CD4-positive, alpha-beta T cell treated with Interleukin-6 for 4 hours (primary cell): ENCODE measurements around the gene ITPRIP.

Experiments used
- DNase-seq: peaks from one replicate; pipeline ENCODE4 v3.0.0-alpha.2; 2020; ENCODE audit warnings: mixed read lengths

The ITPRIP gene

DNA sequence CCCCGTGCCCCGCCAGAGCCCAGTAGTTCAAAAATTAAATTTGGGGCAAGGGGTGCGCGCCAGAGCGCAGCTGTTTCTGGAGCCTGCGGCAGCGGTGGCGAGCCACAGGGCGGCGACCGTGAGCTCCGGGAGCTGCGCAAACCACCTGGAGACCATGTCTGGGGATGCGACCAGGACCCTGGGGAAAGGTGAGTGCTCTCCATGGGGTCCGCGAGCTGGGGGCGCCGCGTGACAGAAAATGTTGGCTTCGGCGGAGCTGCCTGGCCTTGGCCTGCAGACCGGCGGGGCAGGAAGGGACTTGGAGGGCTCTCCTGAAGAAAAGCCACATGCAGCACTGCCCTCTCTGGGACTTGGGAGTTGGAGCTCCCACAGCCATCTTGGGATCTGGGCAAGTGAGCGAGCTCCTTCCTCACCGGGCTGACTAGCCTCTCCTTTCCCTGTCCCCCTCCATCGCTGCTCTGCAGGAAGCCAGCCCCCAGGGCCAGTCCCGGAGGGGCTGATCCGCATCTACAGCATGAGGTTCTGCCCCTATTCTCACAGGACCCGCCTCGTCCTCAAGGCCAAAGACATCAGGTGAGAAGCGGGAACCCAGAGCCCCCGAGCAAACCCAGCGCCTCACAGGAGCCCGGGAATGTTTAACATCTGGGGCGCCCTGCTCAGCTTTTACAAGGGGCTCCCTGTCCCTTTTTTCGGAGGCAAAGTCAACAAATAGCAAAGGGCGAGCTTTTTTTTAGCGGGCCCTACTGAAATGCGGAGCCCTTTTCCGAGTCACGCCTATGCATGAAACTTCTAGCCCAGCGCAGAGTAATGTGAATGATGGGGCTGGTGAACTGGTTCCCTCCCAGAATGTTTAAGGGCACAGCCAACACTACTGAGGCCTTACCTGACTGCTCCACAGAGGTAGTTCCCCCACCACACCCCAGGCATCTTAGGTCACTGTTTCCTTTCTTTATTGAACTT is 63.2 kb downstream of the ITPRIP start:
- DNase-seq, result peak; percentile 66

DNA sequence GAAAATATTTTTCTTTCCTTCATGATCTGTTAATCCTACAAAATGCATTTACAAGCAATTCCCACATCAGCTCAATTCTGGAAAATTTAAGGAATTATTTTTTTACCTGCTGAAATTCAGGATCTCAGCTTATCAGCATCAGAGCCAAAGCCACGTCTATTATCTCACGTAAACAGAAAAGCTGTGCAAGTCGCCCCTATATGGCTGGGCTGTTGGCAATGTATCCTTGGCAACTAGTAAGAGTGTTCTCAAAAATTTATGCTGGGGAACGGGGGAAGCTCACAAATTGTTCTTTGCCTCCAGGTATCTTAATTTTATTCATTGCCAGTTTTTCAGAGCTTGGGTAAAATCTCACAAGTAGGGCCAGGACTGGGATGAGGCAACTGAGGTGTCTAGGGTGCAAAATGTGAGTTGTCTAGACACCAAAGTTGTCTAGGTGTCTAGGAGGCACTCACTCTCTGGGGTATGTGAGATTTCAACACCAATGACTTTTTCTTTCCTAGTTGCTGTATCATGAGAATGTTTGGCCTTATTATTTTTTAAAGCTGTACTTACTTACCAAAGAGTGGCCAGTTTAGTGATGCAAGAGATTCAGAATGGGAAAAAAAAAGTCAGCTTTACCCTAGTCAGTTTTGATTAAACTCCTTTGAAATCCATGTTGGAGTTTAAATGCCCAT is 64.2 kb downstream of the ITPRIP start:
- DNase-seq, result no peak

DNA sequence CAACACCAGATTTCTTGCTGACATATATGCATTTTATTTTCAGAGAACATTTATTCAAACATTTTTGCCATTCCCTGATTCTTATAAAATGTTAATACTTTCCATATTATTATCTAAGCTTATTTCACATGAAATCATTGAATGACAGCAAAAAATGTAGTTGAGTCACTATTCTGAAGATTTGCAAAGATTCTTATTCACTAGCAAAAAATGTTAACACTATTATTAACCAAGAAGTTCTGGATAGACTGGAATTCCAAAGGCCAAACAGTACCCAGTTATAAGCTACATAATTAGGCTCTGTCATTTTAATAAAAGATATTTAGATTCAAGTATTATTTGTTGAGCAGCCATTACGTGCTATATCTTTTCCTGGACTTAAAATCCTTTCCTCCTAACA is 65.0 kb downstream of the ITPRIP start:
- no peak for DNase-seq

DNA sequence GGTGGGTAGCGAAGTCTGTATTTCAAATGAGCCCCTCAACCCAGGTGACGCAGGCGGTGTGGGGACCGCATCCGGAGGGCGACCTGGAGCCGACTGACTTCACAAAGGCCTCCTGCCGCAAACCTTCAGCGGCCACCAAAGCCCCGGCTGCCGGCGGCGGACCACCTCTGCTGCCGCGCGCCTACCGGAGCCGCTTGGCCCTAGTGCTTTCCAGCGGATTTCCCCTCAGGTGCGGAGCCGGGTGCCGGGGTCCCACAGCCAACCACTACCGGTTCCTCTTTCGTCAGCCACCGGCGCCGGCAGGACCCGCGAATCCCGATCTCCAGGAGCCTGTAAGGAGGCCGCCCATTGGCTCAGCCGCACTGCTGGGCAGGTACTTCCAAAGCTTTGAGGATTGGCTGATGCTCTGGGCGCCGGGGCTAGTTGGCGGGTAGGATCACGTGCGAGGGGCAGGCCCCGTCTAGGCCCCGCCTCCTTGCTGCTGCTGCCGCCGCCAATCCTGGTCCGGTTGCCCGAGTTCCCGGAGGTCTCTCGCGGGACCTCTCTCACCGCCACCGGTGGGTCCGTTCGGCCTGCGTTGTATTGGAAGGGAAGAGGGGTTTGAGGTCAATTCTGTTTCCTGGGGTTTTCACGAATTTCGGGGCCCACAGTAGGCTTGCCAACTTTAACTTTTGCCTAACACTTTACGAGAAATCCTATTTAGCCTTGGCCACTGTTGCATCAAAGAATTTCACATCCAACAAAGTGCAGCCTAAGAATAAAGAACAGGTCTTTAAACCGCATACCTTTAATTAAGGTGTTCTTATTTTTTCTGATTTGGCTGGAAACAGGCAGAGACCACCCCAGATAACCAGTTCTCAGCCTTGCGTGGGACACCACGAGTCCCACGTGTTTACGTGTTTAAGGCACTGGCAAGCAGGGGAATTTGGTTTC is 69.3 kb downstream of the ITPRIP start, which contains the start of gene GSTO2:
Gene GSTO2, plus strand, starts transcription at position 472 of the 933 bp plus-strand sequence. CDS start 5,732 bp downstream, outside the sequence.
- peak; percentile 98 for DNase-seq

DNA sequence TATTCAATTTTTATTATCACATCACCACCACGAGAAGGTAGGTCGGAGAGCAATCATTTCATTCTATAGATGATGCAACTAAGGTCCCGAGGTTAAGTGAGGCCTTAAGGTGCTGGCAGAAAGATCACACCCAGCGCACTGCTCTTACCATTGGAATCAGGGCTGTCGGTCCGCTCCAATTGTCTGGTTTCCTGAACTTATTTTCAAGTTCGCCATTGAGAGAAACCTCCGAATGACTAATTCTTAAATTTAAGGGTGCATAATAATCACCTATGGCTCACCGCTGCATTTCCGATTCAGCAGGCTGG is 69.9 kb downstream of the ITPRIP start:
- no peak for DNase-seq

DNA sequence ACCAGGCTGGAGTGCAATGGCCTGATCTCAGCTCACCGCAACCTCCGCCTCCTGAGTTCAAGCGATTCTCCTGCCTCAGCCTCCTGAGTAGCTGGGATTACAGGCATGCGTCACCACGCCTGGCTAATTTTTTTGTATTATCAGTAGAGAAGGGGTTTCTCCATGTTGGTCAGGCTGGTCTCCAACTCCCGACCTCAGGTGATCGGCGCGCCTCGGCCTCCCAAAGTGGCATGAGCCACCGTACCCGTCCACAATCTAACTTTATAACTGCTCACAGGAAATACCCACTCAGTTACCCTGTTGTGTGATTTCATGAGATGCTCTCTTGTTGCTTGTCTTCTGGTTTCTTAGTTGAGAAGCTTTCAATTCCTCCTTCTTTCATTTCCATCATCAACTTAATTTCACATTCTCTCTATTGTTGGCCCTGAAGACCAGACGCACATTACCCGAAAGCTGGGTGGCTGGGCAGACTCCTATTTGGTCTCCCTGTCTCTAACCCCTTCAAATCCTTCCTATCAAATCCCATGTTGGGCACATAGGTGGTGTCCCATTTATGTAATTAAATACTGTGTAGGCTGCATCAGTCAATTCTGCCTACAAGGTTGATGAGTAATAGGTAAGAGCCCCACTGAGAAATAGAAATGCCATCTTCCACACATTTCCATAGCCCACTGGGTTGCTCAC is 70.4 kb downstream of the ITPRIP start:
- no peak for DNase-seq

DNA sequence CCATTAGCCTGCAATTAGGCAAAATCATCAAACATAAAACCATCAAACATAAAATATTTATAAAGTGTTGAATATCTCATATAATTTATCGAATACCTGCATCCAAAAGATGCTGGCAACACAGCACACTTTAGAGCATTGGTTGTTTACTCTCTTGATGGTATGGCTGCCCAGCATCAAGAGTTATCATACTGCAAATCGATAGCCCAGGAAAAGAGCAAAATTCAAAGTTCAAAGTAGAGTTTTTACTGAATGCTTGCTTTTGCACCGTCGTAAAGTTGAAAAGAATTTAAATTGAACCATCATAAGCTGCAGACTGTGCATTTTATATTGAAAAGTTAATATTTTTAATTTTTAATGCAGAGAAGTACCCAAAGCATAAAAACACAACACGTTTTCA is 73.5 kb downstream of the ITPRIP start:
- no peak for DNase-seq

DNA sequence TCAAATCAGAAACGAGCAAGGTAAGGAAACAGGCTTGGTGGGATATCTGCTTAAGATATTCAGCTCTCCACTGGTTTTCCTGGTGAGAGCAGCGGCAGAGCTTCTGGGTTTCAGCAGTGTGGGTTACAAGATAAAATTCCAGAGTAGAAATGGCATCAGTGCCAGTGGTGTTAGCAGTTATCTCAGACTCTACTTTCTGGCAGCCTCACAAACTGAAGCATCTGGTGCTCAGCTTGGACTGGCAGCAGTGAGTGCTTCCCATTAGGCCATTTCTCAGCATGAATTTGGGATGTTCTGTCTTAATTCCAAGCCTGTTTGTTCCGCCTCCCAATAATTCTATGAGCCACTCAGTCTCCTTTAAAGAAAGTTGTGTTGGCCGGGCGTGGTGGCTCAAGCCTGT is 76.2 kb downstream of the ITPRIP start:
- no peak for DNase-seq

DNA sequence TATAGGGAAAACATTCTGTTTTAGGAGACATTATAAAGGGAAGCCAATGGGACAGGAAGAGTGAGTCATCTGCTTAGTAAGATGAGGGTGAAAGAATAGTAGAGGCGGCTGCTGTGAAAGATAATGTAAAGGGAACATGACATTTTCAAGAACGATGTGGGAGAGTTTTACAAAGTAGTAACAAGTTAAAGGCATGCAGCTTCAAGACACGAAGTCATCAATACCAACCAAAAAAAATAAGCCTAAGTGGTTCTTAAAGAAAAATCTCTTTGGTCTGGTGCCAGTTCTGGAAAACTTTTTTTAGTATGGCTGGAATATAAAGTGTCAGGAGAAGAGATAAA is 77.5 kb downstream of the ITPRIP start:
- peak; percentile 15 for DNase-seq

DNA sequence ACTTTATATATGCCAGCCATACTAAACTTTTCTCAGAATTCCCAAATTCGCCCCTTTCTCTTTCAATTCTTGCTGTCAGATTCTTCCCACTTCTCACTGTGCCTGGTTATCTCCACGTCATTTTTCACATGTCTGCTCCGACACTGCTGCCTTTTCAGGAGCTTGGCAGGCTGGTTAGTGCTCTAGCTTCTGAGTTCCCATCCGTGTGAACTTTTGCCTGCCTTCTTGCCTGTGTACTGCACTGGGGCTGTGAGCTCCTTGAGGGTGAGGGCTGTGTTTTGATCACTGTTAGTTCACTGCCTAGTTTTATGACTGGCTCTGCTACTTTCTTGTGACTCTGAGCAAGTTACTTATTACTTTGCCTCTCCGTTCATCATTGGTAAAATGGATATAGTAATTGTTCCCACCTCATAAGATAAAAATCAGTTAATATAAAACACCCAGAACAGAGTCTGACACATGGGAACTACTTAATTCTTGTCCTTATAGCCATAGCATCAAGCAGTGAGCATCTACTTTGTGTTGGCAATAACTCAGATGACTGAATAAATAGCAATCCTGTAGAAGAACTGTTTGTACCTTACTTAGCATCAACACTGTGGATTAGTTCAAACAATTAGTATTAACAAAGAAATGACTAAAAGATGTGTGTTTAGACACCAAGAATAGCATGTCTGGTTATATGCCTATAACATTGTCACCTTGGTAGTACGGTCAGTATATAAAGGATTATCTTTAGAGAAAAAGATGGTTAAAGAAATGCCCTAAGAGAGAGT is 78.1 kb downstream of the ITPRIP start:
- peak; percentile 9 for DNase-seq
